Measurements from ENCODE around the gene MAD2L2.

MAD2L2 gene

GRCh38 chr1:11682287-11682771 lies 1.4 kb upstream of the MAD2L2 start:
- no peak for DNase-seq (ENCODE audit: low read depth in 2 of 2)

GRCh38 chr1:11680270-11681070 lies 478 bp downstream of the MAD2L2 start:
- DNase-seq (ENCODE audit: low read depth in 2 of 2), result no peak

GRCh38 chr1:11678442-11678841 lies 2.5 kb downstream of the MAD2L2 start:
- no peak for DNase-seq (ENCODE audit: low read depth in 2 of 2)

- no peak for DNase-seq (ENCODE audit: low read depth in 2 of 2)
Measured at GRCh38 chr1:11676386-11677103, 4.4 kb downstream of the MAD2L2 start.

- no peak for DNase-seq (ENCODE audit: low read depth in 2 of 2)
Measured at GRCh38 chr1:11675325-11675724, 5.6 kb downstream of the MAD2L2 start.

- DNase-seq (ENCODE audit: low read depth in 2 of 2), result no peak
Measured at GRCh38 chr1:11674488-11674887, 6.5 kb downstream of the MAD2L2 start.

GRCh38 chr1:11673089-11673769 lies 7.7 kb downstream of the MAD2L2 start:
- DNase-seq (ENCODE audit: low read depth in 2 of 2), result no peak

- no peak for DNase-seq (ENCODE audit: low read depth in 2 of 2)
Measured at GRCh38 chr1:11671544-11672286, 9.2 kb downstream of the MAD2L2 start.

- no peak for DNase-seq (ENCODE audit: low read depth in 2 of 2)
Measured at GRCh38 chr1:11671205-11671543, 9.8 kb downstream of the MAD2L2 start.

- DNase-seq (ENCODE audit: low read depth in 2 of 2), result no peak
Measured at GRCh38 chr1:11670747-11671146, 10.2 kb downstream of the MAD2L2 start.

GRCh38 chr1:11668516-11668915 lies 12.4 kb downstream of the MAD2L2 start:
- DNase-seq (ENCODE audit: low read depth in 2 of 2), result no peak

GRCh38 chr1:11664336-11665065 lies 16.4 kb downstream of the MAD2L2 start:
- DNase-seq (ENCODE audit: low read depth in 2 of 2), result no peak

GRCh38 chr1:11661103-11661502 lies 19.8 kb downstream of the MAD2L2 start:
- DNase-seq (ENCODE audit: low read depth in 2 of 2), result no peak

- no peak for DNase-seq (ENCODE audit: low read depth in 2 of 2)
Measured at GRCh38 chr1:11659748-11660147, 21.2 kb downstream of the MAD2L2 start.

GRCh38 chr1:11658542-11658941 lies 22.4 kb downstream of the MAD2L2 start:
- no peak for DNase-seq (ENCODE audit: low read depth in 2 of 2)

GRCh38 chr1:11657654-11658053 lies 23.3 kb downstream of the MAD2L2 start:
- DNase-seq (ENCODE audit: low read depth in 2 of 2), result no peak

GRCh38 chr1:11654939-11655808 lies 25.8 kb downstream of the MAD2L2 start:
- DNase-seq (ENCODE audit: low read depth in 2 of 2), result no peak

- no peak for DNase-seq (ENCODE audit: low read depth in 2 of 2)
Measured at GRCh38 chr1:11654137-11654938, 26.6 kb downstream of the MAD2L2 start, which contains the start of the genes FBXO2 and FBXO44. Gene FBXO2 (minus strand): TSS chr1:11654429. CDS start chr1:11654340, 89 bp downstream. Gene FBXO44 (plus strand): TSS chr1:11654877. CDS start chr1:11655836, 959 bp downstream.

GRCh38 chr1:11653861-11654136 lies 27.1 kb downstream of the MAD2L2 start:
- no peak for DNase-seq (ENCODE audit: low read depth in 2 of 2)

Measured in fibroblast of skin of left biceps (primary cell).